SK-N-MC (cell line): ENCODE results near the gene SBF2.

Experiments used
- EZH2 ChIP-seq: fragments of 200-600 bp; sonication (generic); IDR thresholded peaks from one replicate; pipeline ENCODE4 v1.6.1; 2017; ENCODE audit warnings: antibody characterized with exemption
- POLR2AphosphoS5 ChIP-seq: IDR thresholded peaks from 2 replicates; pipeline ENCODE4 v1.6.1; 2012; ENCODE audit warnings: mild to moderate bottlenecking, low read depth, low read length, borderline replicate concordance

DNA sequence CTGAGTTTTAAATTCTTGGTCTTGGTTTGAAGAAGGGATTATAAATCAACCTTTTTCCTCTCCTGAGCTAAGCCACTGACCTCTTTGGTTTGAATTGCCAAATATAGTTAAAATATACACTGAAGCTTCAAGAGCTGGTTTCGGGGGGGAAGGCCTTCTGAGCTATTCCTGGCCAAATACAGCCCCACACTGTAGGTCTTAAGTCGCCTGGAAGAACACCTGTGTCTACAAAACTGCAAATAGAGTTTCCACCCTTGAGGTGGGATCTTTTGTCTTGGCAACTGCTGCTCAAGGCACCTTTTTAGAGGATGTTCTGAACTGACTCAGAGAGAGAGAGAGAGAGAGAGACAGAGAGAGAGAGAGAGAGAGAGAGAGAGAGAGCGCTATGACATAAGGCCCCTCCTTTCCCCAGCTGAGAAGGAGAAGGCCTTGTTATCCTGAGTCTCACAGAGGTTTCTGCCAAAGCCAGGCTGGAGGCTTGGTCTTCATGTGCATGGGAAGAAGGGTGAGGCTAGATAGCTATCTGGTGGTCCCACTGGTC is 16.4 kb upstream of the SBF2 start:
- TF ChIP-seq EZH2 (no peak), POLR2AphosphoS5 (no peak)
